ENCODE data around the gene PRKD3.
A peak's percentile ranks its signal among the peaks of the same experiment; 100 is the strongest.

The PRKD3 gene

GRCh38 chr2:37325625-37326071 lies 1.0 kb upstream of the PRKD3 start:
- Histone ChIP-seq H3K27me3 (ENCODE audit: low read length) (no peaks in the 10 kb centered on the region), H3F3A (ENCODE audit: insufficient read depth) (peaks cover 28% of the 10 kb centered on the region), H3K9me2 (replicated peaks; ENCODE audit: insufficient read depth, low read length) (no peaks in the 10 kb centered on the region), H3K4me2 (ENCODE audit: low read depth, low read length, poor library complexity, severe bottlenecking) (peak overlapping the region; percentile 59), H3K9ac (ENCODE audit: low read length) (peak overlapping the region; percentile 89), H3K27ac (ENCODE audit: low read depth, low read length) (no peak overlapping the region), H3K4me3 (ENCODE audit: insufficient read depth, low read length, poor library complexity, severe bottlenecking) (peak overlapping the region; percentile 98), H3K36me3 (ENCODE audit: low read length) (peaks cover 14% of the 10 kb centered on the region), H3K79me2 (ENCODE audit: insufficient read depth, low read length) (peaks cover 35% of the 10 kb centered on the region), H4K20me1 (ENCODE audit: low read depth, low read length) (no peaks in the 10 kb centered on the region; the same call in 1 of the 2 replicates), H3K9me3 (ENCODE audit: insufficient read depth, low read length) (no peaks in the 10 kb centered on the region), H2AFZ (ENCODE audit: low read depth, low read length, severe bottlenecking) (no peak overlapping the region)
- TF ChIP-seq EZH2phosphoT487 (conservative IDR thresholded peaks at IDR 0.05; ENCODE audit: low read length) (no peak), CTCF (IDR thresholded peaks at IDR 0.05; ENCODE audit: insufficient read depth, low read length, poor library complexity, severe bottlenecking) (no peak)

GRCh38 chr2:37324536-37324785 lies 172 bp downstream of the PRKD3 start:
- H3F3A ChIP-seq (ENCODE audit: insufficient read depth): peaks cover 33% of the 10 kb centered on the region
- H3K4me2 ChIP-seq (ENCODE audit: low read depth, low read length, poor library complexity, severe bottlenecking): peak overlapping the region; percentile 98
- peaks cover 14% of the 10 kb centered on the region for H3K36me3 ChIP-seq (ENCODE audit: low read length)
- TF ChIP-seq EZH2phosphoT487 (conservative IDR thresholded peaks at IDR 0.05; ENCODE audit: low read length): no peak
- TF ChIP-seq CTCF (IDR thresholded peaks at IDR 0.05; ENCODE audit: insufficient read depth, low read length, poor library complexity, severe bottlenecking): no peak
- H3K4me3 ChIP-seq (ENCODE audit: insufficient read depth, low read length, poor library complexity, severe bottlenecking): peak overlapping the region; percentile 98
- no peaks in the 10 kb centered on the region for H3K9me2 ChIP-seq (replicated peaks; ENCODE audit: insufficient read depth, low read length)
- H2AFZ ChIP-seq (ENCODE audit: low read depth, low read length, severe bottlenecking): no peak overlapping the region
- peak overlapping the region; percentile 81 for H3K27ac ChIP-seq (ENCODE audit: low read depth, low read length)
- H3K27me3 ChIP-seq (ENCODE audit: low read length): no peaks in the 10 kb centered on the region
- peaks cover 47% of the 10 kb centered on the region for H3K79me2 ChIP-seq (ENCODE audit: insufficient read depth, low read length)
- peak overlapping the region; percentile 89 for H3K9ac ChIP-seq (ENCODE audit: low read length)
- no peaks in the 10 kb centered on the region; the same call in 1 of the 2 replicates for H4K20me1 ChIP-seq (ENCODE audit: low read depth, low read length)
- no peaks in the 10 kb centered on the region for H3K9me3 ChIP-seq (ENCODE audit: insufficient read depth, low read length)

GRCh38 chr2:37323781-37324535 lies 675 bp downstream of the PRKD3 start:
- Histone ChIP-seq H3K36me3 (ENCODE audit: low read length) (peaks cover 14% of the 10 kb centered on the region), H3F3A (ENCODE audit: insufficient read depth) (peaks cover 36% of the 10 kb centered on the region), H2AFZ (ENCODE audit: low read depth, low read length, severe bottlenecking) (no peak overlapping the region), H3K79me2 (ENCODE audit: insufficient read depth, low read length) (peaks cover 52% of the 10 kb centered on the region), H4K20me1 (ENCODE audit: low read depth, low read length) (no peaks in the 10 kb centered on the region; the same call in 1 of the 2 replicates), H3K9ac (ENCODE audit: low read length) (peak overlapping the region; percentile 89), H3K27me3 (ENCODE audit: low read length) (no peaks in the 10 kb centered on the region), H3K9me3 (ENCODE audit: insufficient read depth, low read length) (no peaks in the 10 kb centered on the region), H3K4me2 (ENCODE audit: low read depth, low read length, poor library complexity, severe bottlenecking) (peak overlapping the region; percentile 98), H3K27ac (ENCODE audit: low read depth, low read length) (peak overlapping the region; percentile 81), H3K9me2 (replicated peaks; ENCODE audit: insufficient read depth, low read length) (no peaks in the 10 kb centered on the region), H3K4me3 (ENCODE audit: insufficient read depth, low read length, poor library complexity, severe bottlenecking) (peak overlapping the region; percentile 98)
- TF ChIP-seq CTCF (IDR thresholded peaks at IDR 0.05; ENCODE audit: insufficient read depth, low read length, poor library complexity, severe bottlenecking) (no peak), EZH2phosphoT487 (conservative IDR thresholded peaks at IDR 0.05; ENCODE audit: low read length) (no peak)

All from SU-DHL-6 (cell line).